ENCODE results near the gene ZNF654.
"Not testable (repeated sequence)": the region's sequence is repeated elsewhere in the genome, so short reads cannot be mapped to it uniquely, and the experiment has no call there.

ZNF654 gene

DNA sequence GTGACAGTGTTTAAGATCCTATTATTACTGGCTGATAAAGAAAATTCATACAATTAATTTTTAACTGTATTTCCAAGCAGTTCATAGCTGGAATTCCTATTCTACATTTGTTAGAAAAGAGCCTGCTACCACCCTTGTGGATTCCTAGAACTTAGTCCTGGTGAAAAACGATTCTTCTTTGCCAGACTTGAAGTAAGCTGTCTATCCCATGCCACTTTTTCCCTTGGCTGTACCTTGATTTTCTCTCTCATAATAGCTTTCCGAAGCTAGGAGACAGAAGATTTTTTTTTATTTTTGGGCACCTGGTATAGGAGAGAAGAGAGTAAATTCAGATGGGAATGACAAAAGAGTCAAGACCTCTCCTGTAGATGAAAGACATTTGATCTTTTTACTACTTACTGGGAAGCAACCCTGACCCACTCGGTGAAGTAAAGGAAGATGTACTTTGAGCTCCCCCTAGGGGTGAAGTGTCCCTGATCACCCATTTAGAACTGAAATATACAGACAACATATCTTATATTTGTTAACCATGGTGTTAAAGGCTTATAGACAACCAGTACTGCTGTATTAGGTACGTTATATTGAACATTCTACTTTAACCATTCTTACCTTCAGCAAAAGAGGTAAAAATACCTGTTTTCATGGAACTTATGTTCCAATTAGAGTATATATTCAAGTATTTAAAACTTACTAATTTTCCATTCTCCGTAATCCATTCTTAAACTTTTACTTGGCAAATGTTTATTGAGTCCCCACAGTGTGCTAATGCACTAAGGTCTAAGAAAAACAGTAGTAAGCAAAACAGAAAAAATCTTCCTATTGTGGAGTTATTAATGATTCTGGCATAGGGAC, 54.5 kb downstream of the ZNF654 start:
- TF ChIP-seq ZFX (IDR thresholded peaks at IDR 0.05) (no peak), CTCF (conservative IDR thresholded peaks at IDR 0.05) (peak; percentile 84)
- no peak overlapping the region for H3K27ac ChIP-seq

DNA sequence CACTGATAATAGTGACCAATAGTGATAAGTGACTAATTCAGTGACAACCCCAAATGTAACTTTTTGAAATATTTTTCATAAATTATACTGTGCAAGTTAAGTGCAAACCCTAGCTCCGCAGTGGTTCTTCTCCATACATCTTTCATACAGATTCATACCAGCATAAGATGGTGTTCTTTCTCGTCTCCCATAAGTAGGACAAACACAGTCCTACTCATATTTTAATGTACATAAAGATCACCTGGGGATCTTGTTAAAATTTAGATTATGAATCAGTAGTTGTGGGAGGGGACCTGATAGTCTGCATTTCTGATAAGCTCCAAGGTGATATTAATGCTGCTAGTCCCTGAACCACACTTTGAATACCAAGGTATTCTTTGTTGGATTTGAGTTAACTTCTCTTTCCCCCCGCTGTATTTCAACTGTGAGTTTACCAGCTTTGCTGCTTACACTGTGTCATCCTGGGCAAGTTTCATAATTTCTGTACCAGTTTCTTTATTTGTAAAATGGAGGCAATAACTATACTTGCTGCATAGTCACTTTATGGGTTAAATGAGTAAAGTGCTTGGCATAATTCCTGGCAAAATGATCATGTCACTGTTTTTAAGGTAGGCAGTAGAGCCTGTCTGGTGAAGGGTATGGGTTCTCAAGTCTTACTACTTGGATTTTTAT, 56.0 kb downstream of the ZNF654 start:
- H3K27ac ChIP-seq, result no peak overlapping the region
- no peak for TF ChIP-seq ZFX (IDR thresholded peaks at IDR 0.05)
- no peak for TF ChIP-seq CTCF (conservative IDR thresholded peaks at IDR 0.05)

GRCh38 chr3:88117683-88118082, 58.6 kb downstream of the ZNF654 start:
- no peak overlapping the region for H3K27ac ChIP-seq
- TF ChIP-seq ZFX (IDR thresholded peaks at IDR 0.05), result no peak
- no peak for TF ChIP-seq CTCF (conservative IDR thresholded peaks at IDR 0.05)

DNA sequence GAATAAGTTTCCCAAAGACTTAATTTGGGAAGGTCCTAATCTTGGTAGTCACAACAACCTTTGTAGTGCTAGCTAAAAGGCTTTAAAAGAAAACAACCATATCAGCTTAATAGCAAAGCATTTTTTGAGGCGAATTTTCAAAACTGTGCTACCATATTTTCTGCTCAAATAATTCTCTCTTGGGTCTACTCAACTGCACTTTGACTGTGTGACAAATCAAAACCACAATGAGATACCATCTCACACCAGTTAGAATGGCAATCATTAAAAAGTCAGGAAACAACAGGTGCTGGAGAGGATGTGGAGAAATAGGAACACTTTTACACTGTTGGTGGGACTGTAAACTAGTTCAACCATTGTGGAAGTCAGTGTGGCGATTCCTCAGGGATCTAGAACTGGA, 59.5 kb downstream of the ZNF654 start:
- not testable (repeated sequence) for H3K27ac ChIP-seq

GRCh38 chr3:88123526-88123925, 64.5 kb downstream of the ZNF654 start:
- TF ChIP-seq CTCF (conservative IDR thresholded peaks at IDR 0.05) (no peak), ZFX (IDR thresholded peaks at IDR 0.05) (no peak)

GRCh38 chr3:88131695-88132094, 72.6 kb downstream of the ZNF654 start:
- no peak overlapping the region for H3K27ac ChIP-seq
- no peak for TF ChIP-seq CTCF (conservative IDR thresholded peaks at IDR 0.05)
- TF ChIP-seq ZFX (IDR thresholded peaks at IDR 0.05), result no peak

More at GRCh38 chr3:88123526-88123925, 64.5 kb downstream of the ZNF654 start:
- no peak overlapping the region for H3K27ac ChIP-seq

DNA sequence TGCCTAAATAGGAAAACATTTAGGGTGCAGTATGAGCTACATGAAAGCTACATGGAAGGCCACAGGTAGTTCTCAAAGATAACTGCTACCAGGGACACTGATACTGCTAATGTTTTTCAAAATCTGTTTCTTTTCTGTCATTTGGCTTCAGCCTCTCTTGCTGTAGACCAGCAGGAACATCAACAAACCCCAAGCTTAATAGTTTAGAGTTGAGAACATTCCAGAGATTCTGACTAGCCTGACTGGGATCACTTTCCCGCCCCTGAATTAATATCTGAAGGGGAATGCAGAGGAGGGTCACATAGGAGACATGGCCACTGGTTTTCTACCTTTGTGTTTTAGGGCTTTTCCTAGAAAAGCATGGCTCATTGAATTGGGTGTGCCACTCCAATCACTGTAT, 73.8 kb downstream of the ZNF654 start:
- TF ChIP-seq CTCF (conservative IDR thresholded peaks at IDR 0.05) (no peak), ZFX (IDR thresholded peaks at IDR 0.05) (no peak)
- no peak overlapping the region for H3K27ac ChIP-seq
